Esophagus squamous epithelium (tissue), 4 donors: Measurements from ENCODE around the gene TFF2.

ENCODE experiments used
- CTCF ChIP-seq, 6 experiments: fragments of 450-650 bp in 4 of 6; fragments of 200-600 bp in 2 of 6; sonication (generic) in 2 of 6; IDR thresholded peaks; one replicate each; pipeline ENCODE4 v1.5.1; 2016 to 2019; ENCODE audit warnings: antibody characterized with exemption in 6 of 6, mild to moderate bottlenecking in 4 of 6, moderate library complexity in 4 of 6
- POLR2A ChIP-seq, 4 donors: fragments of 450-650 bp; IDR thresholded peaks; one replicate each; pipeline ENCODE4 v1.6.1; 2017; ENCODE audit warnings: antibody characterized with exemption in 4 of 4, mild to moderate bottlenecking in 4 of 4, moderate library complexity in 3 of 4

GRCh38 chr21:42324896-42325295 is 25.9 kb downstream of the TFF2 start:
- TF ChIP-seq POLR2A (IDR thresholded peaks at IDR 0.05) (no peak), CTCF (IDR thresholded peaks at IDR 0.05) (no peak)
